OCI-LY3 (cell line): Measurements from ENCODE around the gene TASOR.

Experiments used
- H2AFZ ChIP-seq: fragments of 200-600, 300-600 bp; shearing (Covaris generic); 2 replicates; pipeline ENCODE4 v1.6.0; 2014; ENCODE audit warnings: antibody characterized with exemption, low read depth, low read length
- H3K27ac ChIP-seq: fragments of 200-600, 300-600 bp; sonication (generic); 2 replicates; pipeline ENCODE4 v1.5.1; 2014; ENCODE audit warnings: mild to moderate bottlenecking, low read length, moderate library complexity, mixed read lengths
- H3K27me3 ChIP-seq: fragments of 200-600, 300-600 bp; sonication (generic); 2 replicates; pipeline ENCODE4 v1.6.1; 2014; ENCODE audit warnings: low read depth, low read length, mixed read lengths
- H3K36me3 ChIP-seq: fragments of 200-600, 300-600 bp; sonication (generic); replicated peaks from 2 replicates; pipeline ENCODE3; 2014; ENCODE audit warnings: low read depth, low read length, mixed read lengths
- H3K4me1 ChIP-seq: fragments of 300-600, 200-600 bp; sonication (generic); 2 replicates; pipeline ENCODE4 v1.6.1; 2014; ENCODE audit warnings: low read length, mixed read lengths
- H3K4me2 ChIP-seq: fragments of 200-600, 300-600 bp; sonication (generic); 2 replicates; pipeline ENCODE4 v1.6.1; 2014; ENCODE audit warnings: low read length, mixed read lengths
- H3K4me3 ChIP-seq: fragments of 300-600, 200-600 bp; sonication (generic); 2 replicates; pipeline ENCODE4 v1.5.1; 2014; ENCODE audit warnings: antibody characterized with exemption, mild to moderate bottlenecking, low read length, moderate library complexity
- H3K79me2 ChIP-seq: fragments of 300-600, 200-600 bp; shearing (Covaris generic); 2 replicates; pipeline ENCODE4 v1.6.1; 2014; ENCODE audit warnings: mild to moderate bottlenecking, low read length, mixed read lengths
- H3K9ac ChIP-seq: fragments of 300-600, 200-600 bp; shearing (Covaris generic); 2 replicates; pipeline ENCODE4 v1.6.0; 2014; ENCODE audit warnings: mild to moderate bottlenecking, low read length, moderate library complexity
- H3K9me3 ChIP-seq: fragments of 200-600, 300-600 bp; shearing (Covaris generic); 2 replicates; pipeline ENCODE4 v1.6.1; 2014; ENCODE audit warnings: low read length, mixed read lengths; ENCODE audit not compliant: insufficient read depth
- H4K20me1 ChIP-seq: fragments of 200-600, 300-600 bp; sonication (generic); 2 replicates; pipeline ENCODE4 v1.6.1; 2016; ENCODE audit warnings: low read length, mixed read lengths; ENCODE audit not compliant: insufficient read depth
- CTCF ChIP-seq: fragments of 200-600, 300-600 bp; sonication (generic); IDR thresholded peaks from 2 replicates; pipeline ENCODE4 v1.5.1; 2014; ENCODE audit warnings: antibody characterized with exemption, low read length, low read depth
- EZH2phosphoT487 ChIP-seq: fragments of 200-600 bp; shearing (Covaris generic); IDR thresholded peaks from 2 replicates; pipeline ENCODE4 v1.6.1; 2018; ENCODE audit warnings: antibody characterized with exemption, mixed run types, low read depth

TASOR gene

GRCh38 chr3:56667973-56668579 lies 15.0 kb downstream of the TASOR start:
- peaks cover 68% of the 10 kb centered on the region for H3K36me3 ChIP-seq
- H3K79me2 ChIP-seq = no peaks in the 10 kb centered on the region
- no peak overlapping the region for H3K27ac ChIP-seq
- TF ChIP-seq CTCF (no peak), EZH2phosphoT487 (no peak)
- no peak overlapping the region for H3K4me3 ChIP-seq
- no peaks in the 10 kb centered on the region for H3K4me1 ChIP-seq
- no peaks in the 10 kb centered on the region for H3K9me3 ChIP-seq
- no peak overlapping the region for H3K4me2 ChIP-seq
- H3K27me3 ChIP-seq = no peaks in the 10 kb centered on the region
- H2AFZ ChIP-seq = no peak overlapping the region
- H3K9ac ChIP-seq = no peak overlapping the region
- H4K20me1 ChIP-seq = no peaks in the 10 kb centered on the region

GRCh38 chr3:56664823-56665222 lies 18.2 kb downstream of the TASOR start:
- H3K27ac ChIP-seq = no peak overlapping the region
- H3K9ac ChIP-seq = no peak overlapping the region
- peaks cover 51% of the 10 kb centered on the region for H3K36me3 ChIP-seq
- H2AFZ ChIP-seq = no peak overlapping the region
- TF ChIP-seq CTCF = no peak
- TF ChIP-seq EZH2phosphoT487 = no peak
- H4K20me1 ChIP-seq = no peaks in the 10 kb centered on the region
- H3K27me3 ChIP-seq = no peaks in the 10 kb centered on the region
- no peak overlapping the region for H3K4me2 ChIP-seq
- H3K79me2 ChIP-seq = no peaks in the 10 kb centered on the region
- H3K9me3 ChIP-seq = no peaks in the 10 kb centered on the region
- no peak overlapping the region for H3K4me3 ChIP-seq
- no peaks in the 10 kb centered on the region for H3K4me1 ChIP-seq

- no peaks in the 10 kb centered on the region for H3K4me1 ChIP-seq
- H3K4me3 ChIP-seq = no peak overlapping the region
- H3K27ac ChIP-seq = no peak overlapping the region
- H3K4me2 ChIP-seq = no peak overlapping the region
- no peaks in the 10 kb centered on the region for H3K9me3 ChIP-seq
- H3K9ac ChIP-seq = no peak overlapping the region
- peaks cover 65% of the 10 kb centered on the region for H3K36me3 ChIP-seq
- no peaks in the 10 kb centered on the region for H3K27me3 ChIP-seq
- H3K79me2 ChIP-seq = peaks cover 26% of the 10 kb centered on the region
- peaks cover 11% of the 10 kb centered on the region for H4K20me1 ChIP-seq
- TF ChIP-seq EZH2phosphoT487 = no peak
- TF ChIP-seq CTCF = no peak
- no peak overlapping the region for H2AFZ ChIP-seq
Observed at GRCh38 chr3:56655709-56656108, 27.4 kb downstream of the TASOR start.

- TF ChIP-seq CTCF (no peak), EZH2phosphoT487 (no peak)
- Histone ChIP-seq H3K4me2 (no peak overlapping the region), H3K9ac (no peak overlapping the region), H3K79me2 (peaks cover 36% of the 10 kb centered on the region), H3K4me1 (no peaks in the 10 kb centered on the region), H4K20me1 (peaks cover 21% of the 10 kb centered on the region), H3K36me3 (peaks cover 70% of the 10 kb centered on the region), H3K27me3 (no peaks in the 10 kb centered on the region), H3K4me3 (no peak overlapping the region), H3K27ac (no peak overlapping the region), H2AFZ (no peak overlapping the region), H3K9me3 (no peaks in the 10 kb centered on the region)
Observed at GRCh38 chr3:56654460-56654859, 28.6 kb downstream of the TASOR start.
